GM12865 (cell line): ENCODE data around the gene MARCKSL1.

ENCODE experiments used
- DNase-seq: peaks from one replicate; pipeline ENCODE4 v3.0.0; 2010; ENCODE audit warnings: low read depth
- H3K4me3 ChIP-seq: 2 replicates; pipeline ENCODE4 v1.5.1; 2011; ENCODE audit warnings: mild to moderate bottlenecking, low read depth, low read length, control low read depth
- TF ChIP-seq, protein P1 (sequence below): IDR thresholded peaks from 2 replicates; pipeline ENCODE4 v1.5.1; 2011; ENCODE audit warnings: low read length, control low read depth, low read depth, inconsistent platforms; ENCODE audit not compliant: insufficient read depth; ENCODE audit errors: missing control alignments

The MARCKSL1 gene

DNA sequence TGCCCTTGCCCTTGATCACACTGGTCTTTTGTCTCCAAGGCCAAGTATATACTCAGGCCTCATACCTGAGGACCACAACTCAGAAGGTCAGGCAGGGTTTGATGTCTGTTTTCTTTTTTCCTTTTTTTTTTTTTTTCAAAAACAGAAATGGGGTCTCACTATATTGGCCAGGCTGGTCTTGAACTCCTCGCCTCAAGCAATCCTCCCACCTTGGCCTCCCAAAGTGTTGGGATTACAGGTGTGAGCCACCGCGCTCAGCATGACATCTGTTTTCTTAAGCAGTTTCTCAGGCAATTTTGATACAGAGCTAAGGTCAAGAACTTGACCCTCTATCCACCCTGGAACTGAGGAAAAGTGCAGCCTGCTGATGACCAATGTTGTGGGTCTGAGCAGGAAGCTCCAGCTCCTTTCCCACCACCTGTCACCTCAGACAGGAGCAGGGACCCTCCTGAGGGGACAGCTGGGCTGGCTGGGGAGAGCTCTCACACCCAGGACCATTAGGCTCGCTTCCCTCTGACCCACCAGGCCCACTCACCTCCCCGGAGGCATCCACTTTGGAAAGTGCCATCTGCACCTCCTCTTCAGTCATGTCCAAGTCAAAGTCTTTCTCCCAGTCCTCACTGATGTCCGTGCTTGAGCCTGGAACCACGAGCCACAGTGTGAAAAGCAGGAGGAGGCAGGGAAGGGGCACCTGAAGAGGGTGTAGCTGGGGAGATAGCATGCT, 32.0 kb upstream of the MARCKSL1 start:
- TF ChIP-seq, protein P1, sequence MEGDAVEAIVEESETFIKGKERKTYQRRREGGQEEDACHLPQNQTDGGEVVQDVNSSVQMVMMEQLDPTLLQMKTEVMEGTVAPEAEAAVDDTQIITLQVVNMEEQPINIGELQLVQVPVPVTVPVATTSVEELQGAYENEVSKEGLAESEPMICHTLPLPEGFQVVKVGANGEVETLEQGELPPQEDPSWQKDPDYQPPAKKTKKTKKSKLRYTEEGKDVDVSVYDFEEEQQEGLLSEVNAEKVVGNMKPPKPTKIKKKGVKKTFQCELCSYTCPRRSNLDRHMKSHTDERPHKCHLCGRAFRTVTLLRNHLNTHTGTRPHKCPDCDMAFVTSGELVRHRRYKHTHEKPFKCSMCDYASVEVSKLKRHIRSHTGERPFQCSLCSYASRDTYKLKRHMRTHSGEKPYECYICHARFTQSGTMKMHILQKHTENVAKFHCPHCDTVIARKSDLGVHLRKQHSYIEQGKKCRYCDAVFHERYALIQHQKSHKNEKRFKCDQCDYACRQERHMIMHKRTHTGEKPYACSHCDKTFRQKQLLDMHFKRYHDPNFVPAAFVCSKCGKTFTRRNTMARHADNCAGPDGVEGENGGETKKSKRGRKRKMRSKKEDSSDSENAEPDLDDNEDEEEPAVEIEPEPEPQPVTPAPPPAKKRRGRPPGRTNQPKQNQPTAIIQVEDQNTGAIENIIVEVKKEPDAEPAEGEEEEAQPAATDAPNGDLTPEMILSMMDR, result no peak
- H3K4me3 ChIP-seq, result no peak overlapping the region
- no peak for DNase-seq

DNA sequence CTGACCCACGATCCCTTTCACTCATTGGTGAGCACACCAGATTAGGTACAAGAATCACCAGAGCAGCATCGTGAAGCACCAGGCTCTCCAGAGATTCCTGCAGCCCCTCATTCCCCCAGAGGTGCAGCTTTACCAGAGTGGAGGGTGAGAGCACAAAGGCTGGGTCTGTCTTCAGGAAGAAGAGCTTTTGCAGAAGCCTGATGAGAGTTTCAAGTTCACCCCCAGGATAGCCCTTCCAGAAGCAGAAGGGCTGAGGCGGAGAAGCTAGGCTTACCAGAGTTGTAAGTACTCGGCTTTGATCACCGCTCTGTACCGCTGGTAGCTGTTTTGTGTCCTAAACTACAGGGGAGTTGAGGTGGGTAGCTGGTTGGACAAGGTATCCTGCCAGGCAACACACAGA, 29.4 kb upstream of the MARCKSL1 start:
- no peak overlapping the region for H3K4me3 ChIP-seq
- DNase-seq, result no peak
- TF ChIP-seq, protein P1, result no peak

DNA sequence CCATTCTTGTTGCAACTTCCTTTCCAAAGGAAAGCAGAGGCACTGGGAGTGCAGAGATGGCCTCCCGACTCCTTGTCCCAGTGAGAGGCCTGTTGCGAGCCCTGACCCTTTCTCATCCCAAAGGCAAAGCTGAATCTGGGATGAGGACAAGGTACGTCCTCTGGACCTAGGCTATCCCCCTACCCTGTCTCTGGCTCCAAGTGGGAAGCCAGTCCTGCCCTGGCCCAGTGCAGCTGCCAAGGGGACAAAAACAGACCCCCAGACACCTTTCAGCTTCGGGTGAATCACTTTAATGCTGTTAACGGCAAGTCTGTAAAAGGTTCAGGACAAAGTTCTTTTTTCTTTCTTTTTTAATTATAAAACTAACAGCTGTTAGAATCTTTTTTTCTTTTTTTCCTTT, 28.8 kb upstream of the MARCKSL1 start:
- TF ChIP-seq, protein P1, result no peak
- no peak for DNase-seq
- no peak overlapping the region for H3K4me3 ChIP-seq

DNA sequence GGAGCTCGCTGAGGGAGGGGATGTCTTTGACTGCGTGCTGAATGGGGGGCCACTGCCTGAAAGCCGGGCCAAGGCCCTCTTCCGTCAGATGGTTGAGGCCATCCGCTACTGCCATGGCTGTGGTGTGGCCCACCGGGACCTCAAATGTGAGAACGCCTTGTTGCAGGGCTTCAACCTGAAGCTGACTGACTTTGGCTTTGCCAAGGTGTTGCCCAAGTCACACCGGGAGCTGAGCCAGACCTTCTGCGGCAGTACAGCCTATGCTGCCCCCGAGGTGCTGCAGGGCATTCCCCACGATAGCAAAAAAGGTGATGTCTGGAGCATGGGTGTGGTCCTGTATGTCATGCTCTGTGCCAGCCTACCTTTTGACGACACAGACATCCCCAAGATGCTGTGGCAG, 27.7 kb upstream of the MARCKSL1 start:
- H3K4me3 ChIP-seq, result no peak overlapping the region
- TF ChIP-seq, protein P1, result no peak
- no peak for DNase-seq

DNA sequence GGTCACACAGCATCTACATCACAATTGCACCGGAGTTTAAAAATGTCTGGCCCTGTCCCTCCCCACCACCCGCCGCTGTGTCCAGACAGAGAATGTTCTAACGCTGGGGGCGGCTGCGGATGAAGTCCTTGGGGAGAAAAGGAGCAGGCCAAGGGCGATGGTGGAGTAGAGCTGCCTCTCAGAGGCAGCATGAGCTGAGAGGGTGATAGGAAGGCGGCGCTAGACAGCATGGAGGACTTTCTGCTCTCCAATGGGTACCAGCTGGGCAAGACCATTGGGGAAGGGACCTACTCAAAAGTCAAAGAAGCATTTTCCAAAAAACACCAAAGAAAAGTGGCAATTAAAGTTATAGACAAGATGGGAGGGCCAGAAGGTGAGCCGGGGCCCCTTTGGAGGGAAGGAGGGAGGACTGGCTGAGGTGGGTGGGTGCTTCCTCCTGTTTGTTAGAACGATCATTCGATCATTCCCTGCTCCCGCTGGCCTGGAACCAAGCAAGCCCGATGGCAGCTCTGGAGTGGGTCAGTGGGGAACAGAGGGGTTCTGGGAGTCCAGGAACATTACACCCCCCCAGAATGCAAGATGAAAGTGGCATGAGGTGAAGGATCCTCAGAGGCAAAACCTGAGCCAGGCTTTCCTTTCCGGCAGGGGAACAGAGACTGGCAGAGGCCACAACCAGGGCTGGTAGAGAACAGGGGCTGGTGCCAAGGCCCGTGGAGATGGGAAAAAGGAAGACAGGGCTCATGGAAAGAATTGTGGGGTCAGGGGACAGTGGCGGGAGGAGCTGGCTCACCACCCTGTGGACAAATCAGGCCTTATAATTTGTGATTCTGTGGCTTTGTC, 26.7 kb upstream of the MARCKSL1 start, which contains the start of the genes FAM229A and TSSK3:
Gene FAM229A (minus strand): TSS at position 12 of the 840 bp plus-strand sequence. CDS start 394 bp downstream, outside the sequence.
Gene TSSK3 (plus strand): TSS at position 66 of the 840 bp plus-strand sequence. CDS start 163 bp downstream, at position 229.
- no peak for DNase-seq
- TF ChIP-seq, protein P1, result no peak
- H3K4me3 ChIP-seq, result peak within 1 kb of the TSS; percentile 29; the same call in 1 of the 2 replicates

DNA sequence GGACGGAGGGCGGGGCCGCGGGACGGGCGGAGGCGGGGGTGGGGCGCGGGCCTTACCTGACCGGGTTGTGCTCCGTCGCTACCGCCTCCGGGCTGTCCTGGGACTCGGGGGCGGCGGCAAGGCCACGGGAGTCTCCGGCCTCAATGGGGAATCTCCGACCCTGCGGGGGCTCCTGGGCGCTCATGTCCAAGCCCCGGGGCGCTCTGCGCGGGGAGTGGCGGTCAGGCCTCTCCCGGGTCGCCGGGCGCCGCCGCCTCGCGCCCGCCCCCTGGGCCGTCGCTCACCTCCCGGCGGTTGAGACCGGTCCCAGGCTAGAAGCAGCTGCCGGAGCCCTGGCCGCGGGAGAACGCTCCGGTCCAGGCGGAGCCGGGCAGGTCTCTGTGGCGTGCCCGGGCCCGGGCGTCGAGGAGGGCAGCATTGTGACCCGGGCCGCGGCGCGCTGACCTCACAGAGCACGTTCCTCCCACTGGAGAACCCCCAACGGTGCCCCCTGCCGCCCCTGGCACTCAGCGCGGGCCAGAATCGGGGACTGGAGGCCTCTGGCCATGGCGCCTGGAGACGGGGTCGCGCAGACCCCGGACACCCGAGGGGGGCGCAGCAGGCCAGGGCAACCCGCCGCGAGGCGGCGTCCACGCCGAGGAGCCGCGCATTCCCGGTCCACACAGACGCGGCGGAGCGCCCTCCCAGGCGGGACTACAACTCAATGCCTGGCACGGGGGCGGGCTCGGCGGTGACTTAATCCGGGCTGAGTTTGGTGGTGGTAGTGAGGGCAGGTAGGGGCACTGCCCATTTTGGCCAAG, 25.8 kb upstream of the MARCKSL1 start:
- H3K4me3 ChIP-seq, result peak overlapping the region; percentile 29; the same call in 1 of the 2 replicates
- no peak for DNase-seq
- TF ChIP-seq, protein P1, result peak; percentile 4
